A549 (cell line): ENCODE results near the gene GNA15. TPM values are rescaled to one million over a fixed set of nuclear protein-coding genes. Genes with fewer than 3 reads are reported as not detected.
A peak's percentile ranks its signal among the peaks of the same experiment; 100 is the strongest.
"Not testable (repeated sequence)": the region's sequence is repeated elsewhere in the genome, so short reads cannot be mapped to it uniquely, and the experiment has no call there.

Experiments used
- ATAC-seq, 2 experiments: fragments of 200-7000 bp in 1 of 2; fragments of >200 bp in 1 of 2; cut with Nextera tagmentation in 1 of 2; cut with Tn5 transposase in 1 of 2; 3 replicates each; pipeline versions ENCODE4 v1.8.0 to v1.9.1; 2018 to 2020; ENCODE audit warnings: mild to moderate bottlenecking in 1 of 2, moderate library complexity in 1 of 2
- CTCF ChIA-PET: fragments of 300-600 bp; sonication (Branson Sonifier 250); formaldehyde crosslinking; extraction: SDS; loops from one replicate; lab custom pipeline; 2021; ENCODE audit warnings: antibody characterized with exemption, inconsistent platforms; lab: Yijun Ruan, JAX
- POLR2A ChIA-PET: fragments of 350-600 bp; formaldehyde crosslinking; extraction: SDS; loops from one replicate; lab custom pipeline; 2021; ENCODE audit warnings: antibody characterized with exemption, inconsistent platforms; lab: Yijun Ruan, JAX
- DNase-seq, 2 experiments: peaks; one replicate each; pipeline versions ENCODE4 v3.0.0 to v3.0.0-alpha.2; 2011 to 2016; ENCODE audit warnings: low read depth in 1 of 2, low spot score in 1 of 2
- FAIRE-seq: peaks from 2 replicates; lab custom pipeline; 2011; peaks lifted over from hg19 to GRCh38; lab: Jason Lieb, UNC
- H3K27ac ChIP-seq, 2 experiments: fragments of >200 bp; sonication (Bioruptor Twin); formaldehyde crosslinking; 3 replicates each; pipeline ENCODE4 v1.5.1; 2016 to 2017
- H3K4me1 ChIP-seq: fragments of >200 bp; sonication (Bioruptor Twin); formaldehyde crosslinking; 3 replicates; pipeline ENCODE4 v1.6.1; 2016
- H3K4me2 ChIP-seq: fragments of >200 bp; sonication (Bioruptor Twin); formaldehyde crosslinking; 3 replicates; pipeline ENCODE4 v1.6.1; 2016
- H3K4me3 ChIP-seq: fragments of >200 bp; sonication (Bioruptor Twin); formaldehyde crosslinking; 3 replicates; pipeline ENCODE4 v1.5.1; 2016
- H3K9me3 ChIP-seq: fragments of >200 bp; sonication (Bioruptor Twin); formaldehyde crosslinking; 3 replicates; pipeline ENCODE4 v1.6.1; 2016
- BHLHE40 ChIP-seq: IDR thresholded peaks from 2 replicates; pipeline ENCODE4 v1.6.1; 2012; ENCODE audit warnings: low read depth, low read length, inconsistent platforms
- CHD4 ChIP-seq: fragments of 200-600 bp; sonication (generic); IDR thresholded peaks from 2 replicates; pipeline ENCODE4 v1.6.1; 2016; ENCODE audit warnings: antibody characterized with exemption, mild to moderate bottlenecking, borderline replicate concordance
- FOSL2 ChIP-seq, 2 experiments: fragments of 450-650 bp in 1 of 2; fragments of >200 bp in 1 of 2; sonication (Bioruptor Twin) in 1 of 2; formaldehyde crosslinking; IDR thresholded peaks; 2 replicates each; pipeline versions ENCODE4 v1.5.0 to v1.6.1; 2016 to 2020; ENCODE audit warnings: mild to moderate bottlenecking in 1 of 2, moderate library complexity in 1 of 2
- HDAC2 ChIP-seq: fragments of 200-600 bp; sonication (generic); IDR thresholded peaks from 2 replicates; pipeline ENCODE4 v1.6.1; 2016
- MAFK ChIP-seq: fragments of 450-650 bp; IDR thresholded peaks from 2 replicates; pipeline ENCODE4 v1.6.1; 2014; ENCODE audit not compliant: partially characterized antibody
- RCOR1 ChIP-seq: fragments of 150-350 bp; IDR thresholded peaks from 2 replicates; pipeline ENCODE4 v1.6.1; 2014; ENCODE audit warnings: antibody characterized with exemption, low read length, low read depth
- SREBF2 ChIP-seq: fragments of 450-650 bp; IDR thresholded peaks from 2 replicates; pipeline ENCODE4 v1.6.1; 2014; ENCODE audit warnings: mild to moderate bottlenecking, moderate library complexity
- ZFP36 ChIP-seq: fragments of 450-650 bp; IDR thresholded peaks from 2 replicates; pipeline ENCODE4 v1.6.1; 2014; ENCODE audit warnings: borderline replicate concordance; ENCODE audit not compliant: partially characterized antibody
- WGBS: methylation state at CpG from one replicate; pipeline ENCODE4 v1.1.6; 2017; ENCODE audit errors: missing lambda C conversion rate; 5-methylcytosine and 5-hydroxymethylcytosine counted together
- polyA plus RNA-seq, 4 experiments: library from polyadenylated mRNA; depleted of rRNA in 3 of 4; stranded (reverse); fragments of >200 nt; fragmentation: RNase III in 1 of 4; extraction: RNeasy Plus Mini Kit Qiagen cat#74134 plus additional on column Dnase treatment in 1 of 4; gene quantifications; 2 replicates in 3 of 4; 3 replicates in 1 of 4; pipeline ENCODE4 v1.2.3, GENCODE V29; 2011 to 2017
- TF ChIP-seq, protein P1 (sequence below): IDR thresholded peaks from 2 replicates; pipeline ENCODE4 v1.6.1; 2012
- TF ChIP-seq, protein P2 (sequence below): IDR thresholded peaks from 2 replicates; pipeline ENCODE4 v1.6.1; 2012

The GNA15 gene
- polyA plus RNA-seq, 2 of the 4 experiments (the other 2 are of a cell fraction): 0.06 TPM; not detected in 1

DNA sequence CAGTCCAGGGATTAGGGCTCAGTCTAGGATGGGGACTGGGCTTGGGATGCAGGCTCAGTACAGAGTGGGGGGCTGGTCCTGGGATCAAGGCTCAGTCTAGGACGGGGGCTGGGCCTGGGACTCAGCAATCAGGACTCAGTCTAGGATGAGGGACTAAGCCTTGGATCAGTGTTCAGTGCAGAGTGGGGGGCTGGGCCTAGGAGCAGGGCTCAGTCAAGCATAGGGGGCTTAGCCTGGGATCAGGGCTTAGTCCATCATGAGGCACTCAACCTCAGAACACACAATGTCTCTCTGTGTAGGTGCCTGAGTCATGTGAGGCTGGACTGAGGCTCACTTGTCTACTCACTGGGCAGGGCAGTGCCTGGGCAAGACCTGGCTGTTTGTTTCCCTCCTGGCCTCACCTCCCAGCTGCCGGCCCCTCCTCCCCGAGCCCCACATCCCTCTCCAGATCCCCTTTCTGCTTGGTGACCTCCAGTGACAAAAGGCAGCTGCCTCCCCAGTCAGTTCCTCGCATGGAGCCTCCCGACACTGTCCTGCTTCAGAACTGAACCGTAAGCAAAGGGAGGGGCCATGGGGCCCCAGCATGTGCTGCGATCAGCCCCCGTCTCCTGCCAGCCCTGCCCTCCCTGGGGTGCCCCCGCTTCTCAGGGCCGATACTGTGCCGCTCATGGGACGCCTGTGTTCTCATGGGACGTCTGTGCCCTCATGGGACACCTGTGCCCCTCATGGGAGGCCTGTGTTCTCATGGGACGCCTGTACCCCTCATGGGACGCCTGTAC, 36.2 kb downstream of the GNA15 start:
- H3K4me2 ChIP-seq: no peak overlapping the region
- peaks cover 25% of the 10 kb centered on the region for H3K4me1 ChIP-seq
- CTCF ChIA-PET: interaction anchor here (1.2 to 1.4 kb wide), 3 partner anchors 9 to 63 kb away, joined by 3 to 4 read pairs (median 4); no protein-coding TSS in a partner anchor
- TF ChIP-seq, protein P1, sequence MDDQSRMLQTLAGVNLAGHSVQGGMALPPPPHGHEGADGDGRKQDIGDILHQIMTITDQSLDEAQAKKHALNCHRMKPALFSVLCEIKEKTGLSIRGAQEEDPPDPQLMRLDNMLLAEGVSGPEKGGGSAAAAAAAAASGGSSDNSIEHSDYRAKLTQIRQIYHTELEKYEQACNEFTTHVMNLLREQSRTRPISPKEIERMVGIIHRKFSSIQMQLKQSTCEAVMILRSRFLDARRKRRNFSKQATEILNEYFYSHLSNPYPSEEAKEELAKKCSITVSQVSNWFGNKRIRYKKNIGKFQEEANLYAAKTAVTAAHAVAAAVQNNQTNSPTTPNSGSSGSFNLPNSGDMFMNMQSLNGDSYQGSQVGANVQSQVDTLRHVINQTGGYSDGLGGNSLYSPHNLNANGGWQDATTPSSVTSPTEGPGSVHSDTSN: no peak
- no peak for TF ChIP-seq CHD4
- peak overlapping the region; percentile 45 to 79; a peak in 5 of 6 replicates for H3K27ac ChIP-seq
- DNase-seq: no peak
- peak; percentile 37 to 60; a peak in 4 of 6 replicates for ATAC-seq
- no peaks in the 10 kb centered on the region for H3K9me3 ChIP-seq
- 84% methylated on average over 4 of the region's 15 CpGs for WGBS
- H3K4me3 ChIP-seq: no peak overlapping the region
- FAIRE-seq: no peak
- POLR2A ChIA-PET: no interaction called here

DNA sequence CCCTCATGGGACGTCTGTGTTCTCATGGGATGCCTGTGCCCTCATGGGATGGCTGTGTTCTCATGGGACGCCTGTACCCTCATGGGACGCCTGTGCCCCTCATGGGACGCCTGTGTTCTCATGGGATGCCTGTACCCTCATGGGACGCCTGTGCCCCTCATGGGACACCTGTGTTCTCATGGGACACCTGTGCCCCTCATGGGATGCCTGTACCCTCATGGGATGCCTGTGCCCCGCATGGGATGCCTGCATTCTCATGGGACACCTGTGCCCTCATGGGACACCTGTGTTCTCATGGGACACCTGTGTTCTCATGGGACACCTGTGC, 36.8 kb downstream of the GNA15 start:
- H3K4me3 ChIP-seq, H3K9me3 ChIP-seq, CTCF ChIA-PET, ATAC-seq, H3K4me2 ChIP-seq, FAIRE-seq, DNase-seq, POLR2A ChIA-PET: not testable (repeated sequence)
- peak overlapping the region; percentile 45 to 79; a peak in 4 of 6 replicates for H3K27ac ChIP-seq
- peaks cover 31% of the 10 kb centered on the region for H3K4me1 ChIP-seq
- 92% methylated on average over 5 of the region's 6 CpGs for WGBS

DNA sequence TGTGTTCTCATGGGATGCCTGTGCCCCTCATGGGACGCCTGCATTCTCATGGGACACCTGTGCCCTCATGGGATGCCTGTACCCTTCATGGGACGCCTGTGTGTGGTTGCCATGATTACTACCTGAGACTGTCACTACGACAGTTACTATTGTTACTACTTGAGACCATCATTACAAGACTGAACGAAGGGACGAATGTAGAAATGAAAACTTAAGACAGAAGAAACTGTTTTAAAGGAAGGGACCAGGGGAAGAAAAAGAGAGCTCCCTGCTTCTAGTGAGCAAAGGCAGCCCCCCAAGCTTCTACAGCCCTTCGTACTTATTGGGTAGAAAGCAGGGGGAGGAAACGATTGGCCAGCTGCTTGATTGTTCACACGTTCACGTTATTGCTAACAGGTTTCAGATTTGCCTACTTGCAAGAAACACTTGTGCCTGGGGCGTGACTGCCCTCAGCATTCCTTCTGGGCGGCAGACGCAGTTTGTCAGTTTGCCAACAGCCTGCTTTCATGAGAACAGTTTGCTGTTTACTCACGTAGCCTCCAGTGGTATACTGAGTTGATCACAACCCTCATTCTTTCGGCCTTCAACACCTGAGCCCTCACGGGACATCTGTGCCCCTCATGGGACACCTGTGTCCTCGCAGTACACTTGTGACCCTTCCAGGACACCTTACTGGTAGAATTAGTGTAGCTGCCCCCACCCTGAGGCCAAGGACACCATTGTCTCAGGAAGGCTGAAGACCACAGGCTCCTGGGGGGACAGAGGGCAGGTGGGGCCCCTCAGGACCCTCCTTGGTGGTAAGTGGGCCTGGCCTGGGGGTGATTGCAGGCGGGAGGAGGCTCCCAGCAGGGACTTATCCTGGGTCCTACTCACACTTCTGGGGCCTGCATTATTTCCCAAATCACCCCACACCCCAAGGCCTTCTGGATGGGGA, 40.2 kb downstream of the GNA15 start:
- 24% methylated on average over 15 of the region's 17 CpGs for WGBS
- DNase-seq (peak in 1 of 2 experiments; percentile 87), ATAC-seq (peak; percentile 10 to 61; a peak in 3 of 6 replicates), FAIRE-seq (peak; percentile 13)
- CTCF ChIA-PET: interaction anchor here (0.9 to 1.2 kb wide), 3 partner anchors 13 to 72 kb away, joined by 3 to 4 read pairs (median 4); no protein-coding TSS in a partner anchor
- H3K4me1 ChIP-seq: peaks cover 31% of the 10 kb centered on the region
- H3K27ac ChIP-seq: peak overlapping the region; percentile 91 to 93
- peak overlapping the region; percentile 80 for H3K4me2 ChIP-seq
- TF ChIP-seq MAFK (peak; percentile 75), SREBF2 (no peak), BHLHE40 (0 out of 2 replicates have a peak, but pooled peaks have one; percentile 36)
- TF ChIP-seq, protein P2, sequence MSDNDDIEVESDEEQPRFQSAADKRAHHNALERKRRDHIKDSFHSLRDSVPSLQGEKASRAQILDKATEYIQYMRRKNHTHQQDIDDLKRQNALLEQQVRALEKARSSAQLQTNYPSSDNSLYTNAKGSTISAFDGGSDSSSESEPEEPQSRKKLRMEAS: 0 out of 2 replicates have a peak, but pooled peaks have one; percentile 35
- no peaks in the 10 kb centered on the region for H3K9me3 ChIP-seq
- POLR2A ChIA-PET: no interaction called here
- no peak overlapping the region for H3K4me3 ChIP-seq

DNA sequence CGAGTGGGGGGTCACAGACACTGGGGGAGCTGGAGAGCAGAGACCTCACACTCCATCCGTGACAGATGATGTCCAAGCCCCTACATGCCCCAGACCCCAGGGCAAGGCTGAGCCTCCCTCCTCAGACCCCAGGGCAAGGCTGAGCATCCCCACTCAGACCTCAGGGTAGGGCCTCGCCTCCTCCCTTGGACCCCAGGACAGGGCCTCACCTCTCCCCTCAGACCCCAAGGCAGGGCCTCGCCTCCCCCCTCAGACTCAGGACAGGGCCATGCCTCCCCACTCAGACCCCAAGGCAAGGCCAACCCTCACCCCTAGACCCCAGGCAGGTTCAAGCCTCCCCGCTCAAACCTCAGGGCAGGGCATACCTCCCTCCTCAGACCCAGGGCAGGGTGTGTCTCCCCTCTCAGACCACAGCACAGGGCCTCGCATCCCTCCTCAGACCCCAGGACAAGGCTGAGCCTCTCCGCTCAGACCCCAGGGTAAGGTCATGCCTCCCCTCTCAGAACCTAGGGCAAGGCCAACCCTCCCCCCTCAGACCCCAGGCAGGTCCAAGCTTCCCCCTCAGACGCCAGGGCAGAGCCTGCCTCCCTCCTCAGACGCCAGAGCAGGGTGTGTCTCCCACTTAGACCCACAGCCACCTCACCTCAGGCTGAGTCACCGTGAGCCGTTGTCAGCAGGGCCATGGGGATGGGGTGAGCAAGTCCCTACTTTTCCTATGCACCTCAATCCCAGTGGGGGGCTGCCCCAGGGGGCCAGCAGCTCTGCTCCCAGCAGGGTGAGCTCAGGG, 41.1 kb downstream of the GNA15 start:
- CTCF ChIA-PET: interaction anchor here (0.7 to 1.2 kb wide), 2 partner anchors 30 to 48 kb away, joined by 3 to 4 read pairs; no protein-coding TSS in a partner anchor
- Histone ChIP-seq H3K4me1 (peaks cover 27% of the 10 kb centered on the region), H3K4me2 (peak overlapping the region; percentile 80), H3K9me3 (no peaks in the 10 kb centered on the region), H3K27ac (peak overlapping the region; percentile 91 to 93), H3K4me3 (no peak overlapping the region)
- ATAC-seq: peak; percentile 86 to 88
- FAIRE-seq: no peak
- peak; percentile 80 to 83 for DNase-seq
- POLR2A ChIA-PET: no interaction called here
- TF ChIP-seq FOSL2 (IDR thresholded peaks at IDR 0.05) (no peak), FOSL2 (CRISPR knock-in tag; IDR thresholded peaks at IDR 0.05) (peak; percentile 74), HDAC2 (no peak), ZFP36 (peak; percentile 28), RCOR1 (no peak), CHD4 (no peak)
- 75% methylated on average over 4 of the region's 11 CpGs for WGBS
